ENCODE data around the gene RNF39. TPM values are rescaled to one million over a fixed set of nuclear protein-coding genes. Genes with fewer than 3 reads are reported as not detected.
A peak's percentile ranks its signal among the peaks of the same experiment; 100 is the strongest.

RNF39 gene
- total and polyA plus RNA-seq, 2 donors (not counting 3 experiments of a cell fraction or from before 2014, with no cell fraction given), result not detected

GRCh38 chr6:30100585-30101443, 25.2 kb upstream of the RNF39 start:
- Histone ChIP-seq H3K27ac (ENCODE audit: insufficient read depth, low read depth, low read length) (no peak overlapping the region), H3K4me2 (ENCODE audit: insufficient read depth, low read length) (peak overlapping the region; percentile 29), H3K9ac (replicated peaks; ENCODE audit: extremely low read depth, insufficient read depth, low read length) (no peak overlapping the region), H3K27me3 (ENCODE audit: control insufficient read depth in 2 of 2, insufficient read depth in 2 of 2, low read length in 2 of 2) (peaks cover 46 to 68% of the 10 kb centered on the region in 2 experiments), H2AFZ (ENCODE audit: low read depth, low read length) (peak overlapping the region; percentile 30), H3K4me1 (ENCODE audit: control insufficient read depth, extremely low read depth, insufficient read depth, low read length) (peaks cover 17% of the 10 kb centered on the region), H4K20me1 (replicated peaks; ENCODE audit: control insufficient read depth, extremely low read depth, insufficient read depth, low read length) (no peaks in the 10 kb centered on the region), H3K9me1 (replicated peaks; ENCODE audit: control insufficient read depth, extremely low read depth, insufficient read depth, low read length) (no peaks in the 10 kb centered on the region), H3K4me3 (replicated peaks in 1 of 3; ENCODE audit: insufficient read depth in 1 of 3, low read depth in 1 of 3, low read length in 3 of 3) (peak overlapping the region in 1 of 3 experiments; percentile 23), H3K79me2 (ENCODE audit: control insufficient read depth, insufficient read depth, low read length) (no peaks in the 10 kb centered on the region), H3K9me3 (replicated peaks; ENCODE audit: control insufficient read depth, insufficient read depth, low read length) (no peaks in the 10 kb centered on the region), H3K36me3 (ENCODE audit: control insufficient read depth in 2 of 2, extremely low read depth in 1 of 2, insufficient read depth in 2 of 2, low read length in 2 of 2) (no peaks in the 10 kb centered on the region)
- POLR2A ChIA-PET, result interaction anchor here (1.2 kb wide), 1 partner anchor 40 kb away, joined by 6 read pairs; the partner anchor contains the start of gene POLR1H
- no peak for DNase-seq (ENCODE audit: low read depth, low spot score)
- intact Hi-C loops (cut with micrococcal nuclease), result no loop called here
- TF ChIP-seq MAX (IDR thresholded peaks at IDR 0.05; ENCODE audit: insufficient read depth, insufficient read length) (no peak), FOS (IDR thresholded peaks at IDR 0.05; ENCODE audit: borderline replicate concordance, insufficient read depth, low read length) (no peak), POLR2A (IDR thresholded peaks at IDR 0.05; ENCODE audit: low read depth, low read length) (no peak), POLR2AphosphoS5 (IDR thresholded peaks at IDR 0.05; ENCODE audit: insufficient read depth, low read depth, low read length) (no peak), CTCF (IDR thresholded peaks at IDR 0.05; ENCODE audit: extremely low read depth in 1 of 2, insufficient read depth in 1 of 2, low read depth in 1 of 2, low read length in 2 of 2) (no peak), JUN (IDR thresholded peaks at IDR 0.05; ENCODE audit: borderline replicate concordance, insufficient read depth, insufficient read length, low read depth) (no peak)
- CTCF ChIA-PET, result interaction anchor here (1.1 to 5.6 kb wide), 6 partner anchors 9 to 119 kb away, joined by 3 to 311 read pairs (median 4); partner anchors contain the start of gene TRIM31
- no TSS peak for BruUV-seq (replicated peaks)
- dilution Hi-C loops (cut with MboI; ENCODE audit: extremely low pct_ligation_motif_present, low sequenced_read_pairs), result no loop called here
- peak; percentile 57 for FAIRE-seq
